Tibial artery (tissue), 4 donors: ENCODE data around the gene ESF1.

Source experiments
- DNase-seq, 2 donors: peaks; one replicate each; pipeline ENCODE4 v3.0.0-alpha.2; 2019
- H3K27ac ChIP-seq, 2 donors: fragments of 200-600 bp; sonication (generic) in 1 of 2; 1 replicate in 1 of 2; 2 replicates in 1 of 2; pipeline ENCODE4 v1.5.1; 2018 to 2019; ENCODE audit warnings: mild to moderate bottlenecking in 1 of 2
- H3K27me3 ChIP-seq, 2 donors: fragments of 200-600 bp; sonication (generic) in 1 of 2; one replicate each; pipeline versions ENCODE4 v1.5.1 to v1.6.0; 2016 to 2019
- H3K36me3 ChIP-seq, 3 donors: fragments of 200-600 bp; sonication (generic) in 2 of 3; one replicate each; pipeline ENCODE4 v1.5.1; 2016 to 2019; ENCODE audit warnings: mild to moderate bottlenecking in 2 of 3
- H3K4me1 ChIP-seq, 4 donors: fragments of 200-600 bp; sonication (generic) in 2 of 4; 1 replicate in 3 of 4; 2 replicates in 1 of 4; pipeline ENCODE4 v1.5.1; 2016 to 2019
- H3K4me3 ChIP-seq, 2 donors: fragments of 200-600 bp; sonication (generic) in 1 of 2; 1 replicate in 1 of 2; 2 replicates in 1 of 2; pipeline ENCODE4 v1.5.1; 2018 to 2019; ENCODE audit warnings: mild to moderate bottlenecking in 2 of 2
- H3K9me3 ChIP-seq, 3 donors: fragments of 200-600 bp; sonication (generic) in 1 of 3; one replicate each; pipeline ENCODE4 v1.5.1; 2016 to 2019
- intact Hi-C: fragments of 100-400 bp; cut with DNase I; formaldehyde crosslinking; loops from one replicate; pipeline ENCODE4 v1.15.0; 2023; ENCODE audit warnings: low total_unique reads
- TF ChIP-seq, protein P1 (sequence below), 2 experiments: fragments of 200-600 bp in 1 of 2; fragments of 450-650 bp in 1 of 2; IDR thresholded peaks; one replicate each; pipeline ENCODE4 v1.5.1; 2017 to 2019; ENCODE audit warnings: antibody characterized with exemption in 2 of 2, mild to moderate bottlenecking in 1 of 2, moderate library complexity in 1 of 2

Gene ESF1

DNA sequence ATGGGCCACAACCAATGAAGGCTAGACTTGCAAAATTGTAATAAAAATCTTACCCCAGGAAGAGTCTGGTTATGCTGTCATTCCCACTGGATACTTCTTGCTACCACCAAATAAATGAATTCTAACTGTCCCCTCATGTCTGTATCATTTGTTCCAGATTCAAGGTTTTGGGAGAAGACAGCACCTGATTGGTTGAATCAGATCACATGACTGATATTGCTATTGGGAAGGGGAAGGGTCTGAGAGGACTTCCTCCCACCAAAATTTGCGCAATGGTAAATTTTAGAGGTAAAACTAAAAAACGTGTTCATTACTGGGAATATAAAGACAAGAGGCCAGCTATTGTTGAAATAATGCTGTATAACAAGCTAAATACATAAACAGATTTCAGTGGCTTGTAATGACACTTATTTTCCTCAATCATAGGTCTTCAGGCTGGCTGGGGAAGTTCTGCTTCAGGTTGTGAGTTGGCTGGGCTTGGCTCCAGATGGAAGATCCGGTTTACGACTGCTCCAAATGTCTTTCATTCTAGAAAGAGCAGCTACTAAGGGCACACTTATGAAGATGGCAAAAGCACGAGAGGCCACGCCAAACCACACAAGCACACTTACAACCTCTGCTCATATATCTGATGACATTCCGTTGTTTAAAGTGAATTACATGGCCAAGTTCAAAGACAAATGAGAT, 118.9 kb downstream of the ESF1 start:
- intact Hi-C loops = no loop called here
- H3K4me1 ChIP-seq = peaks cover 0 to 36% (median 2%) of the 10 kb centered on the region in 4 donors
- no peak for DNase-seq
- H3K27me3 ChIP-seq = no peaks in the 10 kb centered on the region
- TF ChIP-seq, protein P1, sequence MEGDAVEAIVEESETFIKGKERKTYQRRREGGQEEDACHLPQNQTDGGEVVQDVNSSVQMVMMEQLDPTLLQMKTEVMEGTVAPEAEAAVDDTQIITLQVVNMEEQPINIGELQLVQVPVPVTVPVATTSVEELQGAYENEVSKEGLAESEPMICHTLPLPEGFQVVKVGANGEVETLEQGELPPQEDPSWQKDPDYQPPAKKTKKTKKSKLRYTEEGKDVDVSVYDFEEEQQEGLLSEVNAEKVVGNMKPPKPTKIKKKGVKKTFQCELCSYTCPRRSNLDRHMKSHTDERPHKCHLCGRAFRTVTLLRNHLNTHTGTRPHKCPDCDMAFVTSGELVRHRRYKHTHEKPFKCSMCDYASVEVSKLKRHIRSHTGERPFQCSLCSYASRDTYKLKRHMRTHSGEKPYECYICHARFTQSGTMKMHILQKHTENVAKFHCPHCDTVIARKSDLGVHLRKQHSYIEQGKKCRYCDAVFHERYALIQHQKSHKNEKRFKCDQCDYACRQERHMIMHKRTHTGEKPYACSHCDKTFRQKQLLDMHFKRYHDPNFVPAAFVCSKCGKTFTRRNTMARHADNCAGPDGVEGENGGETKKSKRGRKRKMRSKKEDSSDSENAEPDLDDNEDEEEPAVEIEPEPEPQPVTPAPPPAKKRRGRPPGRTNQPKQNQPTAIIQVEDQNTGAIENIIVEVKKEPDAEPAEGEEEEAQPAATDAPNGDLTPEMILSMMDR (IDR thresholded peaks at IDR 0.05) = no peak
- H3K4me3 ChIP-seq = no peak overlapping the region
- H3K27ac ChIP-seq = no peak overlapping the region
- H3K9me3 ChIP-seq = no peaks in the 10 kb centered on the region
- H3K36me3 ChIP-seq = no peaks in the 10 kb centered on the region
